Epidermal melanocyte (primary cell): ENCODE data around the gene TAGLN.
"Not testable (repeated sequence)": the region's sequence is repeated elsewhere in the genome, so short reads cannot be mapped to it uniquely, and the experiment has no call there.

Source experiments
- DNase-seq: peaks from one replicate; pipeline ENCODE4 v3.0.0; 2011; ENCODE audit warnings: low spot score; ENCODE audit not compliant: insufficient read length

Gene TAGLN

DNA sequence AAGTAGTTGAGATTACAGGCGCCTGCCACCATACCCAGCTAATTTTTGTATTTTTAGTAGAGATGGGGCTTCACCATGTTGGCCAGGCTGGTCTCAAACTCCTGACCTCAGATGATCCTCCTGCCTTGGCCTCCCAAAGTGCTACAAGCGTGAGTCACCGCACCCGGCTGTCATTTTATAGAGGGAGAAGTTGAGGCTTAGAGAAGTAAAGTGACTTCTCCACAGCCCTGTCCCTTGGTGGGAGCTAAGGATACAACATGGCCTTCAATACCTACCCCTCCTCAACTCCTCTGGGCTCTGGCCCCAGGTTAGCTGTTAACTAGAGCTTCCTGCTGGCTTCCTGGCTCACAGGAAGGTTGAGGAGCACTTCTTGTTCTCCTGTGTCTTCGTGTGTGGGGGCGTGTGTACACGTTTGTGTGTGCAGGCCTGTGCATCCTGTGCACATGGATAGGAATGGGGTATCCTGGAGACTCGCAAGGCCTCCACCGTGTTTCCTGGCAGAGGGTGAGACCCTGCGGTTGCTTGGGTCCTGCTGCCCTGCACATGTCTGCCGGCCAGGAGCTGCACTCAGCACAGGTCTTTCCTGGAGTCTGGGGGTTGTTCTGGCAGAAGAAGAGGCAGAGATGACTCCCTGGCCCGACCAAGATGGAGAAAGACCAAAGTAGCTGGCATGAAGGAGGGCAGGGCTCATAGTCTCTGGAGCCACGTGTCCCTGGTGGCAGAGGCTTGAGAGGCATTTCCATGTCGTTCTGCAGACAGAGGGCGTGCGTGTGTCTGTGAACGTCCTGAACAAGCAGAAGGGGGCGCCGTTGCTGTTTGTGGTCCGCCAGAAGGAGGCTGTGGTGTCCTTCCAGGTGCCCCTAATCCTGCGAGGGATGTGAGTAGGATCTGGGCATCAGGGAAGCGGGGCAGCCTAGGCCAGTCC, 18.2 kb upstream of the TAGLN start:
- no peak for DNase-seq

DNA sequence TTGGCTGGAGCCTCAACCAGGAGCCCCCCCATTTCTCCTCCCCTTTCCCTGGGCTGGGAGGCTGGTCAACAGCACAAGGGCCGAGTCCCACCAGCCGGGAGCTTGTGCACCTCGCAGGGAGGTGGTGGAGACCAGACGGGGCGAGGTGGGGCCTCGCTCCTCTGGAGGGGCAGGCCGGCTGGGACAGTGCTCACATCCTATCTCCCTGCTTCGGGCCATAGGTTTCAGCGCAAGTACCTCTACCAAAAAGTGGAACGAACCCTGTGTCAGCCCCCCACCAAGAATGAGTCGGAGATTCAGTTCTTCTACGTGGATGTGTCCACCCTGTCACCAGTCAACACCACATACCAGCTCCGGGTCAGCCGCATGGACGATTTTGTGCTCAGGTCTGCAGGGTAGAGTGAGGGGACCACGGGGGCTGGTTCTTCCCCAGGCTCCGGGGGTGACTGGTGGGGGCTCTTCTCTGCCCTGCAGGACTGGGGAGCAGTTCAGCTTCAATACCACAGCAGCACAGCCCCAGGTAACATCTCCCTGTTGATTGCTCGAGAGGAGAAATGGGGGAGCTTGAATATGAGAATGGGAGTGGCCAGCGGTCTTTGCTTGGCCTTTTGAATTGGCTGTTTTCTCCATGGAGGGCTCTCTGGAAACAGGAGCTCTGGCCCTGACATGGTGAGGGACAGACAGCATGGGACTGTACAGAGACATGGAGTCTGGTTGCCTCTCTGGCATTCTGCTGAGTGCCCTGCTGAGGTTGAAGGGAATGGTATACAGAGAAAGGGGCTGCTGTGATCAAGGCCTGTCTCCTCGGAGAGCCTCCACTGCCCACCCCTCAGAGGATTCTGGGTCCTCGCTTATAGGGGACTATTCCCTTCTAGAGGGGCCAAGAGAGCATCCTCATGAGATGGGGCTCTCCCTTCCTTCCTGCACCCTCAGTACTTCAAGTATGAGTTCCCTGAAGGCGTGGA, 17.3 kb upstream of the TAGLN start:
- DNase-seq, result no peak

DNA sequence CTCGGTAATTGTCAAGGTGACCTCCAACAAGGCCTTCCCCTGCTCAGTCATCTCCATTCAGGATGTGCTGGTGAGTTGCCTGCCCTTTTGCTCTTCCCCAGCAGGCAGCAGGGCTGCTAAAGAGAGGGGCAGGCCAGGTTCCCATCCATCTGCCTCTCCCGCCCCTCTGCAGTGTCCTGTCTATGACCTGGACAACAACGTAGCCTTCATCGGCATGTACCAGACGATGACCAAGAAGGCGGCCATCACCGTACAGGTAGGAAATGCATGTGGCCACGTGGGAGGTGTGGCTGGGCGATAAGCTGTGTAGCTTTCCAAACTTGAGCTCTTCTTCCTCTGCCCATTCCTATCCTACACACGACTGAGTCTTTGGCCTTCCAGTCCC, 16.6 kb upstream of the TAGLN start:
- no peak for DNase-seq

DNA sequence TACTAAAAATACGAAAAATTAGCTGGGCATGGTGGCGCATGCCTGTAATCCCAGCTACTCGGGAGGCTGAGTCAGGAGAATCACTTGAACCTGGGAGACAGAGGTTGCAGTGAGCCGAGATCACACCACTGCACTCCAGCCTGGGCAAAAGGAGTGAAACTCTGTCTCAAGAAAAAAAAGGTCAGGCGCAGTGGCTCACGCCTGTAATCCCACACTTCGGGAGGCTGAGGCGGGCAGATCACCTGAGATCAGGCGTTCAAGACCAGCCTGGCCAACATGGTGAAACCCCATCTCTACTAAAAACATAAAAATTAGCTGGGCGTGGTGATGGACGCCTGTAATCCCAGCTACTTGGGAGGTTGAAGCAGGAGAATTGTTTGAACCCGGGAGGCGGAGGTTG, 16.0 kb upstream of the TAGLN start:
- not testable (repeated sequence) for DNase-seq

DNA sequence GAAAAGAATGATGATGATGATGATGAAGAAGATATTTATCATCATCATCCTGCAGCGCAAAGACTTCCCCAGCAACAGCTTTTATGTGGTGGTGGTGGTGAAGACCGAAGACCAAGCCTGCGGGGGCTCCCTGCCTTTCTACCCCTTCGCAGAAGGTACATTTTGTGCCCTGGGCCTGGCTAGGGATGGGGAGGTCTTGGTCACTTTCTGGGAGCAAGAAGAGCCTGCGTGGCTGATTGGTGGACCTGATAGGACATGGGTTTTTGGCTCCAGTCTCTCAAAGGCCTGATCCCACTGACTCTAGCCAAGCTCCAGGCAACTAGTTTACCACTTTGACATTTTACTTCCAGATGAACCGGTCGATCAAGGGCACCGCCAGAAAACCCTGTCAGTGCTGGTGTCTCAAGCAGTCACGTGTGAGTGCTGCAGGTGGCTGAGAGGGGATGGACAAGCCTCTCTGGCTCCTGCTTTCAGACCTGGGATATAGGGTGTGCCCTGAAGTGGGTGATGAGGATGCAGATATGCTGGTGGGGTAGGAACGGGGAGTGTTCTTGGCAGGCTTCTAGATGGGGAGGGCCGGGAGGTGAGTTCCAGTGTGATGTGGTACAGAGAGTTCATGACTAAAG, 15.3 kb upstream of the TAGLN start:
- DNase-seq, result no peak

DNA sequence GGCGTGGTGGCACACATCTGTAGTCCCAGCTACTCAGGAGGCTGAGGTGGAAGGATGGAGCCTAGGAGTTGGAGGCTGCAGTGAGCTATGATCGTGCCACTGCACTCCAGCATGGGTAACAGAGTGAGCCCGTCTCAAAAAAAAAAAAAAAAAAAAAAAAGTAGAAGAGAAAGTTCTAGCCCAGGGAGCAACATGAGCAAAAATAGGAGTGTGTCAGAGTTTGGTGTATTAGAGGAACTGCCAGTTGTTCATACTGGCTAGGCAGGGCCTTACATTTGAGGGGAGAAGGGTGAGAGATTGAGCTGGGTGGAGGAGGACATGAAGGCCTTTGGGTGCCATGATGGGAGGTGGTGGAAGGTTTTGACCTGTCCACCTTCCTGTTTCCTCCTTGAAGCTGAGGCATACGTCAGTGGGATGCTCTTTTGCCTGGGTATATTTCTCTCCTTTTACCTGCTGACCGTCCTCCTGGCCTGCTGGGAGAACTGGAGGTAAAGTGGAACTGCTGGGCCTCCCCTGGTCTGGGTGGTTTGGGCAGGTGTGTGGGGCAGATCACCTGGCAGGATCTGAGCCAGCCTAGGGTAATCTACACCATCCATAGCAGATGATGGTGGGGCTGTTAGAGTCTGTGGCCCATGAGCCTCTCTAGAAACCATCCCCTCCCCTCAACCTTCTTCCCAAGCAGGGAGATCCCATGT, 13.3 kb upstream of the TAGLN start:
- no peak for DNase-seq

DNA sequence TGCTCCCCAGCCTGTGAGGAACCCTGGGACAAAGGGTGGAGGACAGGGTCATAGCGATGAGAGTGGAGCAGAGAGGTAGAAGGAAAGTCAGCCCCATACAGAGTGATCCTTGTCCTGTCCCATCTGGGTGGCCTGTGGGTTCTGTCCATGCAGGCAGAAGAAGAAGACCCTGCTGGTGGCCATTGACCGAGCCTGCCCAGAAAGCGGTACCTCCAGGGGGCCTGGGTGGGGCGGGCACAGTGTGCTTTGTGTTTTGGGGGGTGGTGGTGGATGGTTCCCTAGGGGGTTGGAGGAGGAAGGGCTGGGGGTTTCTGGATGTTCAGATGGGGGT, 12.8 kb upstream of the TAGLN start:
- DNase-seq, result no peak

DNA sequence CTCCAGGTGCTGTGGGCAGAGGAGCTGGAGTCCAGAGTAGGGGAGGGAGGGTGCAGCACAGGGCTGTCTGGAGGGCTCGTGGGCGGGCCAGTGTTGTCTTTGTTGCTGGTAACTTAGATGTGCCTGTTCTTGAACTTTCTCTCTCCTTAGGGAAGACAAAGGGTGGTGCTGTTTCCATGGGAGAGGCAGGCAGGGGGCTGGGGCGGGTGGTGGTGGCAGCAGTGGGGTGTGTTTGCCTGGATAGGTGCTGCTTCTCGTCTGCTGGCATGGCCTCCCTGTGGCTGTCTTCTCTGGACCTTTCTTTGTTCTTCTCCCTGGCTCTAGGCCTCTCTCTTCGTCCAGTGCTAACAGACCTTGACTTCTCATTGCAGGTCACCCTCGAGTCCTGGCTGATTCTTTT, 12.2 kb upstream of the TAGLN start:
- no peak for DNase-seq

DNA sequence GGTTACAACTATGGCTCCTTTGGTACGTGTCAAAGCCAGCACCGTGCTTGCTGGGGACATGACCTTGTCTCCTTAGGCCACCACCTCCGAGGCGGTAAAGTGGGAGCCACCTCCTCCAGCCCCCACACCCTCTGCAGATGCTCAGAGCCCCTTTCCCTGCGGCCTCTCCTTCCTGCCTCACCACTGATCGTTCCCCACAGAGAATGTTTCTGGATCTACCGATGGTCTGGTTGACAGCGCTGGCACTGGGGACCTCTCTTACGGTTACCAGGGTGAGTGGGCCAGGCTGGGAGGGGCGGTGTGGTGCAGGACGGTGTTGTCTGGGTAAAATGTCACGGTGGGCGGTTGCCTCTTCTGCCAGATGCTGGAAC, 11.8 kb upstream of the TAGLN start:
- no peak for DNase-seq

DNA sequence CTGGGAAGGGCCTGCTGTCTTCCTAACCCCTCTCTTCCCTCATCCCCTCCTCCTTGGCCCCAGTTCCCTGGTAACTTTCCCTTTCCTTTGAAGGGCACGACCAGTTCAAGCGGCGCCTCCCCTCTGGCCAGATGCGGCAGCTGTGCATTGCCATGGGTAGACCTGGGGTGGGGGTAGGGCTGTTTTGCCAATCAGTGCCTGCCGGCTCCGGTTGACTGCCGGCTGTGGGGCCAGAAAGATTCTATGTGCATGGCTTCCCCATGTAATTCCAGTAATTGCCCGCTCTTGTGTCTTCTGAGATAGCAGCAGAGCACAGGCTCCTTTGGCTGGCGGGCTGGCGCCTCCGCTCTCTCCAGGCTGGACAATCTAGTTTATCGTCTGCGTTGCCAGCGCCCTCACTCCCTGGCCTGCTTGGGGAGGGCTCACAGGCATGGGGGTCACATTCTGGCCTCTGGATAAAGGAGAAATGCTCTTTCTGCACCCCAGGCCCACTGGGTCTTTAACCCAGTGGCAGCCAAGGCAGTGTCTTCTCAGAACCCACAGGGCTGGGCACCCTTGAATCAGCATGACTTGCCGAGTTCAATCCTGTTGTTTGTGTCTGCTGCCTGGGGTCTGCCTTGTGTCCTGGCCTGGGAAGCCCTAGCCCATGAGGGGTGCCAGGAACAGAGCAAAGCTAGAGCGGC, 11.2 kb upstream of the TAGLN start:
- no peak for DNase-seq

DNA sequence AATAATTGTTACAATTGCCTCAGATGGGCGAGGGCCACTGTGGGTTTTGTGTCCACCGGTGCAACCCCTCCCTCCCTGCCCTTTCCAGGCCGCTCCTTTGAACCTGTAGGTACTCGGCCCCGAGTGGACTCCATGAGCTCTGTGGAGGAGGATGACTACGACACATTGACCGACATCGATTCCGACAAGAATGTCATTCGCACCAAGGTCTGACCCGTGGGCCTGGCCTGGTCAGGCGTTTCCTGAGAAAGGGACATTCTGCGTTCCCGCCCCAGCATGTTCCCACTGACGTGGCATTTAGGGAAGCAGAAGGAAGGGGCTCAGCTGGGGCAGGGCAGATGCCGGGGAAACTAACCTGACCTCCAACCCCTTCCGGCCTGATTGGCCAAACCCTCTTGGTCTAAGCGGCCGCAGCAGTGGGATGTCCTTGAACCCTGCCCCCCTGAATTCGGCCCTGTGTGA, 10.5 kb upstream of the TAGLN start:
- no peak for DNase-seq

DNA sequence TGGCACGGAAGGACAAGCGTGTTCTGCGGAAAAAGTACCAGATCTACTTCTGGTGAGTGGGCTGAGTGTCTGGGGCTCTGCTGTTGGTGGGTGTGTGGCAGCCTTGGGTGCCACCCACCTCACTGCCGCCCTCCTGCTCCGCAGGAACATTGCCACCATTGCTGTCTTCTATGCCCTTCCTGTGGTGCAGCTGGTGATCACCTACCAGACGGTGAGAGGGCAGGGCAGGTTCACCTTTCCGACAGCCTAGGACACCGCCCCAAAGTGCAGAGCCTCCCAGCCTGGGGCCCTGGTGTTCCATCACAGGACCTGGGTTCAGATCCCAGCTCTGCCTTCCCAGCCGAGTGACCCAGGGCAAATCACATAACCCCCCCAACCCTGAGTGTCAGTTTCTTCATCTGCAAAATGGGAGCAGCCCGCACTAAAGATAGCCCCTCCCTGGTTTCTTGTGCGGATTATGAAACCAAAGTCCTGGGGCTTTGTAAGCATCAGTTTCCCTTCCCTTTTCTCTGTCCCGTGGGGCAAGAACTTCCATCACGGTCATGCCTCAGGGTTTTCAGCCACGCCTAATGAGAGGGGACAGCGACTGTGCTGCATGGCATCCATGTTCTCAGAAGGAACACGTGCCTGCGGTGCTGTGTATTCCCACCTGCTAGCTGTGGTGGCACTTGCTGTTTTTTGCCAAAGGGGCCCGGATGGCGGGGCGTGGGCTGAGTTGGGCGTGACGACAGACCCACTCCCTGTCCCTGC, 9.8 kb upstream of the TAGLN start:
- no peak for DNase-seq

DNA sequence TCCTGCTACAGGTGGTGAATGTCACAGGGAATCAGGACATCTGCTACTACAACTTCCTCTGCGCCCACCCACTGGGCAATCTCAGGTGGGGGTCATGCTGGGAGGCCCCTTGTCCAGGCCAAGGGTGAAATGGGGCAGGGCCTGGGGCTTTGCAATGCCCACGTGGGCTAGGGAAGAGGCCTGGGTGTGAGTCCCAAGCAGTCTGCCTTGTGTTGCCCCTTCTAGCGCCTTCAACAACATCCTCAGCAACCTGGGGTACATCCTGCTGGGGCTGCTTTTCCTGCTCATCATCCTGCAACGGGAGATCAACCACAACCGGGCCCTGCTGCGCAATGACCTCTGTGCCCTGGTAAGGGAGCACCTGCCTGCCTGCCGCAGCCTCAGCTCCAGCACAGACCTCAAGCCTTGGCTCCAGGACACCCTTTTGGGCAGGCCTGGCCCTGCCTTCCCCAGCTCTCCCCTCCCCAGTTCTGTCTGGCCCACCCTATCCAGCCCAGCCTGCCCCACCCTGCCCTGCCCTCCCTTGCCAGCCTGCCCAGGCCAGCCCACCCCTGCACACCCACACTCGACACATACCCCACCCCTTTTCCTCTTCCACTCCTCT, 9.1 kb upstream of the TAGLN start:
- DNase-seq, result no peak

DNA sequence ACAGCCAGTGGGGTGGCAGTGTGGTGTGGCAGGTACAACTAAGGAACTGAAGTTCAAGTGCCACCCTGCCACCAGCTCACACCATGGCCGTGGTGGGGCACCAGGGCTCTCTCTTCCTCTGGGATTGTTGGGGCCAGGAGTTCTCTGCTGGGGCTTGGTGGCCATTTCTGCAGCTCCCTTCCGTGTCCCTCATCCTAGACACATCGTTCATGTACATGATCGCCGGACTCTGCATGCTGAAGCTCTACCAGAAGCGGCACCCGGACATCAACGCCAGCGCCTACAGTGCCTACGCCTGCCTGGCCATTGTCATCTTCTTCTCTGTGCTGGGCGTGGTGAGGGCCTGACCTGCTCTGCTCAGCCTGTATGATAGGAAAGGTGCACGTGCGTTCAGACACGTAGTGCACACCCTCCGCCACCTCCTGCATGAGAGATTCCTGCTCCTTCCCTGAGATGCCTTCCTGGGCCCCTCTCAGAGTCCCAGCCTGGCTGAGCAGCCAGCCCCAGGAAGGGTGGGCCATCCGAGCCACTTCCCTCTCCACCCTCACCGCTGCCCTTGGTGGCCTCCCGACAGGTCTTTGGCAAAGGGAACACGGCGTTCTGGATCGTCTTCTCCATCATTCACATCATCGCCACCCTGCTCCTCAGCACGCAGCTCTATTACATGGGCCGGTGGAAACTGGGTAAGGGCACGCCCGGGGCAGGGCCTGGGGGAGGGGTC, 7.3 kb upstream of the TAGLN start:
- DNase-seq, result no peak

DNA sequence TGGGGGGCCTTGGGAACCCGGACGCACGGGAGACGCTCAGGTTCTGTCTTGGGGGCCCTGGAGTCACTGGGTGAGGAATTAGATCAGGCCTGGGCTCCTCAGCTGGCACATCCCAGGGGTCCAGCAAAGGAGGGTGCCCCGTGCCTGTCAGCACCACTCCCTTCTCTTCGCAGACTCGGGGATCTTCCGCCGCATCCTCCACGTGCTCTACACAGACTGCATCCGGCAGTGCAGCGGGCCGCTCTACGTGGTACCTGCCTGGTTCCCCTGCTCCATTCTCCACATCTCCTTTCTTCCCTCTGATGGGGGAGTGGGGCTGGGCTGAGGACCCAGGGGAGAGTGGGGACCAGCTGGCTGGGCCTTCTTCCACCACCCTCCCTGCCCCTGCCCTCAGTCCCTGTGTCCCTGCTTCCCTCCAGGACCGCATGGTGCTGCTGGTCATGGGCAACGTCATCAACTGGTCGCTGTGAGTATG, 6.7 kb upstream of the TAGLN start:
- DNase-seq, result no peak

DNA sequence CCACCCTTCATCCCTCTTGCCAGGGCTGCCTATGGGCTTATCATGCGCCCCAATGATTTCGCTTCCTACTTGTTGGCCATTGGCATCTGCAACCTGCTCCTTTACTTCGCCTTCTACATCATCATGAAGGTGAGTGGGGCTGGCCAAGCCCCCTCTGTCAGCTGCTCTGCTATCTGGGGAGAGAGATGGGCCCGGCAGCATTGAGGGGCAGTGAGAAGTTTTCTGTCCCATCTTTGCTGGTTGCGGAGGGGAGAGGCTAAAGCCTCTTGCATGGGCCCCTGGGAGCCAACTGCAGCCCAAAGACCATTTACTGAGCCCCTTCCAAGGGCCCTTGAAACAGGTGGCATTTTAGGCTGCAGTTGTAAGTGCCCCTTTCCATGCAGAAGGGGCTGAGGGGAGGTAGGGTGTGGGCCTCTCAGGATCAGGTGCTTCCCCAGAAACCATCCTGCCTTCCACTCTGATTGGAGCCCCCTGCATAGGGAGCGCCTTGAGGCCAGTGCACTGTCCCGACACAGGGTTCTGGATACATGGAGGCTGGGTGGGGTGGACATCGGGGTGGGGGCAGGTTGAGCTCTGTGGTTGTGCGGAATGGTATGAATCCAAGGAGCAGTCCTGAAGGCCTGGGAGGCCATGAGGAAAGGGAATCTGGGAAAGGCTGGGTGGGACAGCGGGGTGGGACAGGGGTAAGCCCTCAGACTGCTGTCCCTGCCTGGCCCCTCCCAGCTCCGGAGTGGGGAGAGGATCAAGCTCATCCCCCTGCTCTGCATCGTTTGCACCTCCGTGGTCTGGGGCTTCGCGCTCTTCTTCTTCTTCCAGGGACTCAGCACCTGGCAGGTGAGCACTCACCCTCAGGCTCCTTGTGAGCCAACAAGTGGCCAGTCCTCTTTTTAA, 5.8 kb upstream of the TAGLN start:
- DNase-seq, result no peak

DNA sequence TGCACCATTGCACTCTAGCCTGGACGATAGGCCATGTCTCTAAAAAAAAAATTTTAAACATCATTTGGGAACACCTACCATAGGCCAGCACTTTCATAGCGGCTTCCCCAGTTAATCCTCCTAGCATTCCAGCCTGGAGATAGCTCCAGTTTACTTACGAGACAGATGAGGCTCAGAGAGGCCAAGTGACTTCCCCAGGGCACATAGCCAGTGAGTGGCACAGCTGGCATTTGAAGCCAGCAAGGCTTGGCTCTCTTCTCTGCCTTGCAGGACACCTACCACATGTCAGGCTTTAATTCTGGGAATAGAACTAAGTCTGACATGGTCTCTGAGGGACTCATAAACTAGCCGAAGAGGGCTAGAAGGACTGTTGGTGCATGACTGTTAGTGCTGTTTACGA, 4.9 kb upstream of the TAGLN start:
- DNase-seq, result no peak

DNA sequence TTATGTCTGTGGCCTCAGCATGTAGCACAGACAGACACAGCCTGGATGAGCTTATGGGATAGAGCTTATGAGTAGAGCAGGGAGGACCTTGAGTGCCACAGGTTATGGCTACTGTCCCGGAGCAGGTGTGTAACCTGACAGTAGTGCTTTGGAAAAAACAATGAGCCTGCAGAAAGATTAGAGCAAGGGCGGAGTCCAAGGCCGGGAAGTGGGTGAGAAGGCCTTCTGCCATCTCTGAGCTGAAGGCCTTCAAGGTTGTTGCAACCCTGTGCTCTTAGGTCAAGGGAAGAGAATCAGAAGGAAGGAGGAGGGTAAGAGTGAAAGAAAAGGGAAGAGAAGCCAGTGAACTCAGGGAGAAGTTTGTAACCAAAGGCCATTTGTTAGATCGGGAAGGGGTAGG, 3.9 kb upstream of the TAGLN start:
- DNase-seq, result no peak
